ENCODE data around the gene MYH9.
A peak's percentile ranks its signal among the peaks of the same experiment; 100 is the strongest.

MYH9 gene

GRCh38 chr22:36387709-36387958, 133 bp downstream of the MYH9 start (continued):
- TF ChIP-seq REST (tag by site-specific recombination; IDR thresholded peaks at IDR 0.05) (no peak), ZNF501 (tag by site-specific recombination; IDR thresholded peaks at IDR 0.05) (no peak), MEIS1 (CRISPR knock-in tag; IDR thresholded peaks at IDR 0.05; ENCODE audit: borderline replicate concordance) (no peak), ZNF843 (tag by site-specific recombination; IDR thresholded peaks at IDR 0.05) (no peak), GLIS1 (tag by site-specific recombination; IDR thresholded peaks at IDR 0.05) (no peak), PBX3 (CRISPR knock-in tag; IDR thresholded peaks at IDR 0.05) (no peak), WT1 (tag by site-specific recombination; IDR thresholded peaks at IDR 0.05) (0 out of 2 replicates have a peak, but pooled peaks have one; percentile 18), ZNF350 (tag by site-specific recombination; IDR thresholded peaks at IDR 0.05) (no peak), ZBTB8A (tag by site-specific recombination; IDR thresholded peaks at IDR 0.05) (peak; percentile 78), PRDM4 (tag by site-specific recombination; IDR thresholded peaks at IDR 0.05) (no peak), KLF7 (tag by site-specific recombination; IDR thresholded peaks at IDR 0.05; ENCODE audit: borderline replicate concordance) (peak; percentile 24; the same call in 1 of the 2 replicates), ZNF510 (tag by site-specific recombination; IDR thresholded peaks at IDR 0.05; ENCODE audit: insufficient replicate concordance) (no peak), PRDM1 (tag by site-specific recombination; IDR thresholded peaks at IDR 0.05) (no peak), ZNF660 (tag by site-specific recombination; IDR thresholded peaks at IDR 0.05) (peak; percentile 65; the same call in 1 of the 2 replicates), AEBP2 (tag by site-specific recombination; IDR thresholded peaks at IDR 0.05; ENCODE audit: borderline replicate concordance) (no peak), ZNF391 (tag by site-specific recombination; IDR thresholded peaks at IDR 0.05; ENCODE audit: borderline replicate concordance, low read depth) (0 out of 2 replicates have a peak, but pooled peaks have one; percentile 50), ZNF76 (tag by site-specific recombination; IDR thresholded peaks at IDR 0.05; ENCODE audit: borderline replicate concordance, low read depth) (no peak), ZNF692 (tag by site-specific recombination; IDR thresholded peaks at IDR 0.05) (peak; percentile 20; the same call in 1 of the 2 replicates), ZNF2 (tag by site-specific recombination; IDR thresholded peaks at IDR 0.05) (no peak), ZNF132 (tag by site-specific recombination; IDR thresholded peaks at IDR 0.05; ENCODE audit: borderline replicate concordance) (no peak), INSM2 (tag by site-specific recombination; IDR thresholded peaks at IDR 0.05) (0 out of 2 replicates have a peak, but pooled peaks have one; percentile 16), ZNF169 (tag by site-specific recombination; IDR thresholded peaks at IDR 0.05) (no peak), ZNF37A (tag by site-specific recombination; IDR thresholded peaks at IDR 0.05) (no peak), ZNF548 (tag by site-specific recombination; IDR thresholded peaks at IDR 0.05) (no peak), ZNF221 (tag by site-specific recombination; IDR thresholded peaks at IDR 0.05; ENCODE audit: borderline replicate concordance) (no peak), ZBTB10 (tag by site-specific recombination; IDR thresholded peaks at IDR 0.05) (no peak)

Measured in HEK293 (cell line).